HEK293 (cell line): Measurements from ENCODE around the gene DENND6B.

ENCODE experiments used
- CTCF ChIA-PET: fragments of 350-600 bp; formaldehyde crosslinking; extraction: SDS; loops from one replicate; lab custom pipeline; 2021; ENCODE audit warnings: antibody characterized with exemption; lab: Yijun Ruan, JAX
- POLR2A ChIA-PET: fragments of 300-600 bp; formaldehyde crosslinking; extraction: SDS; loops from one replicate; lab custom pipeline; 2020; ENCODE audit warnings: antibody characterized with exemption, inconsistent platforms; lab: Yijun Ruan, JAX
- H3K27ac ChIP-seq: fragments of 200-500 bp; sonication (Bioruptor generic); 2 replicates; pipeline ENCODE4 v1.5.1; 2014; ENCODE audit warnings: low read depth, low read length, control low read depth, inconsistent platforms; ENCODE audit errors: extremely low read depth
- H3K36me3 ChIP-seq, 2 experiments: fragments of 200-500 bp in 1 of 2; sonication (Bioruptor generic) in 1 of 2; 1 replicate in 1 of 2; 2 replicates in 1 of 2; pipeline ENCODE4 v1.5.1; 2014 to 2017; ENCODE audit warnings: inconsistent platforms in 2 of 2, low read length in 2 of 2; ENCODE audit not compliant: control insufficient read depth in 2 of 2, insufficient read depth in 1 of 2
- H3K4me1 ChIP-seq: fragments of 200-500 bp; sonication (Bioruptor generic); 2 replicates; pipeline ENCODE4 v1.5.1; 2014; ENCODE audit warnings: mild to moderate bottlenecking, low read length, inconsistent platforms; ENCODE audit not compliant: control insufficient read depth, insufficient read depth
- H3K4me3 ChIP-seq: 2 replicates; pipeline ENCODE4 v1.5.1; 2011; ENCODE audit warnings: low read depth, mild to moderate bottlenecking, control low read depth, low read length, moderate library complexity
- H3K9me3 ChIP-seq: fragments of 200-500 bp; sonication (Bioruptor generic); 2 replicates; pipeline ENCODE4 v1.5.1; 2014; ENCODE audit warnings: low read depth, low read length, inconsistent platforms; ENCODE audit not compliant: control insufficient read depth, insufficient read depth
- EGR2 ChIP-seq: fragments of 450-650 bp; formaldehyde crosslinking; IDR thresholded peaks from 2 replicates; pipeline ENCODE4 v1.5.1; 2016; ENCODE audit warnings: low read depth, missing biosample characterization, missing genetic modification characterization
- GLIS2 ChIP-seq: fragments of 450-650 bp; formaldehyde crosslinking; IDR thresholded peaks from 2 replicates; pipeline ENCODE4 v1.5.1; 2016; ENCODE audit warnings: missing biosample characterization, missing genetic modification characterization
- PRDM10 ChIP-seq: fragments of 450-650 bp; formaldehyde crosslinking; IDR thresholded peaks from 2 replicates; pipeline ENCODE4 v1.5.1; 2016; ENCODE audit warnings: missing biosample characterization, missing genetic modification characterization
- PRDM2 ChIP-seq: fragments of 450-650 bp; formaldehyde crosslinking; IDR thresholded peaks from 2 replicates; pipeline ENCODE4 v1.5.1; 2016; ENCODE audit warnings: missing biosample characterization, missing genetic modification characterization, borderline replicate concordance
- SP3 ChIP-seq: fragments of 450-650 bp; formaldehyde crosslinking; IDR thresholded peaks from 2 replicates; pipeline ENCODE4 v1.5.1; 2016; ENCODE audit warnings: missing biosample characterization, missing genetic modification characterization
- ZBTB11 ChIP-seq: fragments of 450-650 bp; formaldehyde crosslinking; conservative IDR thresholded peaks from 2 replicates; pipeline ENCODE4 v1.5.1; 2016; ENCODE audit warnings: low read depth, missing biosample characterization, missing genetic modification characterization
- ZFHX2 ChIP-seq: fragments of 450-650 bp; formaldehyde crosslinking; conservative IDR thresholded peaks from 2 replicates; pipeline ENCODE4 v1.5.1; 2016; ENCODE audit warnings: missing biosample characterization, missing genetic modification characterization
- ZNF146 ChIP-seq: fragments of 450-650 bp; formaldehyde crosslinking; IDR thresholded peaks from 2 replicates; pipeline ENCODE4 v1.5.1; 2016; ENCODE audit warnings: missing biosample characterization, missing genetic modification characterization
- ZNF157 ChIP-seq: fragments of 450-650 bp; formaldehyde crosslinking; IDR thresholded peaks from 2 replicates; pipeline ENCODE4 v1.5.1; 2016; ENCODE audit warnings: missing biosample characterization, missing genetic modification characterization
- ZNF501 ChIP-seq: fragments of 450-650 bp; formaldehyde crosslinking; IDR thresholded peaks from 2 replicates; pipeline ENCODE4 v1.5.1; 2016; ENCODE audit warnings: missing biosample characterization, missing genetic modification characterization
- ZNF701 ChIP-seq: fragments of 450-650 bp; formaldehyde crosslinking; IDR thresholded peaks from 2 replicates; pipeline ENCODE4 v1.5.1; 2016; ENCODE audit warnings: missing biosample characterization, missing genetic modification characterization
- ZNF792 ChIP-seq: fragments of 450-650 bp; formaldehyde crosslinking; IDR thresholded peaks from 2 replicates; pipeline ENCODE4 v1.5.1; 2016; ENCODE audit warnings: missing biosample characterization, missing genetic modification characterization
- ZSCAN5A ChIP-seq: fragments of 450-650 bp; formaldehyde crosslinking; IDR thresholded peaks from 2 replicates; pipeline ENCODE4 v1.5.1; 2016; ENCODE audit warnings: missing biosample characterization, missing genetic modification characterization
- ZXDB ChIP-seq: fragments of 450-650 bp; formaldehyde crosslinking; IDR thresholded peaks from 2 replicates; pipeline ENCODE4 v1.5.1; 2016; ENCODE audit warnings: missing biosample characterization, missing genetic modification characterization

DENND6B gene

GRCh38 chr22:50270666-50271394 lies 56.0 kb downstream of the DENND6B start (continued):
- TF ChIP-seq ZNF501 (tag by site-specific recombination) (no peak), ZXDB (tag by site-specific recombination) (0 out of 2 replicates have a peak, but pooled peaks have one; percentile 28), GLIS2 (tag by site-specific recombination) (peak; percentile 93), ZSCAN5A (no peak), ZNF157 (tag by site-specific recombination) (no peak), PRDM10 (tag by site-specific recombination) (peak; percentile 67; the same call in 1 of the 2 replicates), ZBTB11 (tag by site-specific recombination) (0 out of 2 replicates have a peak, but pooled peaks have one; percentile 19), ZNF701 (tag by site-specific recombination) (no peak)
- TF ChIP-seq, all 188 proteins: peak for 13

- no peaks in the 10 kb centered on the region for H3K9me3 ChIP-seq
- CTCF ChIA-PET = no interaction called here
- POLR2A ChIA-PET = interaction anchor here (0.7 to 1.3 kb wide), 2 partner anchors 12 to 47 kb away, joined by 3 read pairs; no protein-coding TSS in a partner anchor
- peaks cover 14% of the 10 kb centered on the region for H3K4me1 ChIP-seq
- peaks cover 0 to 8% of the 10 kb centered on the region in 2 experiments; a peak in 1 of 3 replicates for H3K36me3 ChIP-seq
- peak within 1 kb of the TSS; percentile 48 for H3K4me3 ChIP-seq
- H3K27ac ChIP-seq = peak within 1 kb of the TSS; percentile 64
- TF ChIP-seq SP3 (tag by site-specific recombination) = peak; percentile 52; the same call in 1 of the 2 replicates
- TF ChIP-seq ZFHX2 = peak; percentile 65
- no peak for TF ChIP-seq PRDM2 (tag by site-specific recombination)
- no peak for TF ChIP-seq ZNF146 (tag by site-specific recombination)
- TF ChIP-seq EGR2 (tag by site-specific recombination) = peak; percentile 37; the same call in 1 of the 2 replicates
- 0 out of 2 replicates have a peak, but pooled peaks have one; percentile 30 for TF ChIP-seq ZBTB11 (tag by site-specific recombination)
- TF ChIP-seq ZNF792 = no peak
Measured at GRCh38 chr22:50269970-50270665, 56.7 kb downstream of the DENND6B start, which contains the start of gene MAPK11. Gene MAPK11 (minus strand): TSS chr22:50270380. CDS start chr22:50270292, 88 bp downstream.
